ENCODE results near the gene PGLYRP3.

PGLYRP3 gene

GRCh38 chr1:153345187-153346076, 32.7 kb upstream of the PGLYRP3 start:
- no peaks in the 10 kb centered on the region for H3K9me3 Mint-ChIP-seq
- H3K27ac Mint-ChIP-seq (ENCODE audit: low read depth): no peak overlapping the region
- no peaks in the 10 kb centered on the region for H3K36me3 Mint-ChIP-seq (ENCODE audit: insufficient read depth)
- H3K4me1 Mint-ChIP-seq: peaks cover 22% of the 10 kb centered on the region
- DNase-seq (ENCODE audit: low spot score in 2 of 2): peak in 1 of 2 donors; percentile 8
- ATAC-seq (replicated peaks; ENCODE audit: extremely low read depth, poor library complexity, severe bottlenecking): no peak
- H3K4me3 Mint-ChIP-seq: peak overlapping the region; percentile 29
- H3K27me3 Mint-ChIP-seq: peaks cover 99% of the 10 kb centered on the region

GRCh38 chr1:153344718-153345025, 31.9 kb upstream of the PGLYRP3 start:
- Mint-ChIP-seq H3K27ac (ENCODE audit: low read depth) (no peak overlapping the region), H3K9me3 (no peaks in the 10 kb centered on the region), H3K36me3 (ENCODE audit: insufficient read depth) (no peaks in the 10 kb centered on the region), H3K4me1 (peaks cover 25% of the 10 kb centered on the region), H3K27me3 (peaks cover 91% of the 10 kb centered on the region), H3K4me3 (no peak overlapping the region)
- ATAC-seq (replicated peaks; ENCODE audit: extremely low read depth, poor library complexity, severe bottlenecking) (no peak), DNase-seq (ENCODE audit: low spot score in 2 of 2) (peak in 1 of 2 donors; percentile 4)

- Mint-ChIP-seq H3K36me3 (ENCODE audit: insufficient read depth) (no peaks in the 10 kb centered on the region), H3K4me3 (no peak overlapping the region), H3K27me3 (peaks cover 86% of the 10 kb centered on the region), H3K9me3 (no peaks in the 10 kb centered on the region), H3K27ac (ENCODE audit: low read depth) (no peak overlapping the region), H3K4me1 (peaks cover 26% of the 10 kb centered on the region)
- ATAC-seq (replicated peaks; ENCODE audit: extremely low read depth, poor library complexity, severe bottlenecking): no peak
- DNase-seq (ENCODE audit: low spot score in 2 of 2): no peak
These were observed 31.3 kb upstream of the PGLYRP3 start for GRCh38 chr1:153343811-153344717.

GRCh38 chr1:153343040-153343681, 30.4 kb upstream of the PGLYRP3 start:
- Mint-ChIP-seq H3K27me3 (peaks cover 86% of the 10 kb centered on the region), H3K9me3 (no peaks in the 10 kb centered on the region), H3K4me1 (peaks cover 26% of the 10 kb centered on the region), H3K4me3 (no peak overlapping the region), H3K36me3 (ENCODE audit: insufficient read depth) (no peaks in the 10 kb centered on the region), H3K27ac (ENCODE audit: low read depth) (no peak overlapping the region)
- no peak for DNase-seq (ENCODE audit: low spot score in 2 of 2)
- no peak for ATAC-seq (replicated peaks; ENCODE audit: extremely low read depth, poor library complexity, severe bottlenecking)

- Mint-ChIP-seq H3K4me1 (peaks cover 26% of the 10 kb centered on the region), H3K27me3 (peaks cover 86% of the 10 kb centered on the region)
- no peak for DNase-seq (ENCODE audit: low spot score in 2 of 2)
These were observed 29.4 kb upstream of the PGLYRP3 start for GRCh38 chr1:153342178-153342577.

GRCh38 chr1:153341431-153341934, 28.7 kb upstream of the PGLYRP3 start:
- no peak for ATAC-seq (replicated peaks; ENCODE audit: extremely low read depth, poor library complexity, severe bottlenecking)
- DNase-seq (ENCODE audit: low spot score in 2 of 2): peak in 1 of 2 donors; percentile 5
- Mint-ChIP-seq H3K4me3 (no peak overlapping the region), H3K27ac (ENCODE audit: low read depth) (no peak overlapping the region), H3K9me3 (no peaks in the 10 kb centered on the region), H3K36me3 (ENCODE audit: insufficient read depth) (no peaks in the 10 kb centered on the region), H3K27me3 (peaks cover 80% of the 10 kb centered on the region), H3K4me1 (peaks cover 23% of the 10 kb centered on the region)

More at GRCh38 chr1:153342178-153342577, 29.4 kb upstream of the PGLYRP3 start:
- ATAC-seq (replicated peaks; ENCODE audit: extremely low read depth, poor library complexity, severe bottlenecking): no peak
- no peaks in the 10 kb centered on the region for H3K36me3 Mint-ChIP-seq (ENCODE audit: insufficient read depth)
- H3K4me3 Mint-ChIP-seq: no peak overlapping the region
- no peaks in the 10 kb centered on the region for H3K9me3 Mint-ChIP-seq
- no peak overlapping the region for H3K27ac Mint-ChIP-seq (ENCODE audit: low read depth)

- no peaks in the 10 kb centered on the region for H3K9me3 Mint-ChIP-seq
- DNase-seq (ENCODE audit: low spot score in 2 of 2): peak in 1 of 2 donors; percentile 8
- no peak overlapping the region for H3K27ac Mint-ChIP-seq (ENCODE audit: low read depth)
- no peak for ATAC-seq (replicated peaks; ENCODE audit: extremely low read depth, poor library complexity, severe bottlenecking)
- H3K4me3 Mint-ChIP-seq: no peak overlapping the region
- peaks cover 12% of the 10 kb centered on the region for H3K4me1 Mint-ChIP-seq
- peaks cover 68% of the 10 kb centered on the region for H3K27me3 Mint-ChIP-seq
- no peaks in the 10 kb centered on the region for H3K36me3 Mint-ChIP-seq (ENCODE audit: insufficient read depth)
These were observed 27.6 kb upstream of the PGLYRP3 start for GRCh38 chr1:153340356-153340755.

GRCh38 chr1:153339802-153340201, 27.1 kb upstream of the PGLYRP3 start:
- Mint-ChIP-seq H3K4me3 (no peak overlapping the region), H3K9me3 (no peaks in the 10 kb centered on the region), H3K27me3 (peaks cover 63% of the 10 kb centered on the region), H3K27ac (ENCODE audit: low read depth) (no peak overlapping the region), H3K4me1 (peaks cover 10% of the 10 kb centered on the region), H3K36me3 (ENCODE audit: insufficient read depth) (no peaks in the 10 kb centered on the region)
- DNase-seq (ENCODE audit: low spot score in 2 of 2) (peak in 1 of 2 donors; percentile 7), ATAC-seq (replicated peaks; ENCODE audit: extremely low read depth, poor library complexity, severe bottlenecking) (no peak)

GRCh38 chr1:153337980-153338853, 25.5 kb upstream of the PGLYRP3 start:
- Mint-ChIP-seq H3K36me3 (ENCODE audit: insufficient read depth) (no peaks in the 10 kb centered on the region), H3K27ac (ENCODE audit: low read depth) (no peak overlapping the region), H3K27me3 (peaks cover 54% of the 10 kb centered on the region), H3K4me3 (no peak overlapping the region), H3K4me1 (peaks cover 4% of the 10 kb centered on the region), H3K9me3 (no peaks in the 10 kb centered on the region)
- no peak for ATAC-seq (replicated peaks; ENCODE audit: extremely low read depth, poor library complexity, severe bottlenecking)
- DNase-seq (ENCODE audit: low spot score in 2 of 2): no peak

- Mint-ChIP-seq H3K27me3 (peaks cover 47% of the 10 kb centered on the region), H3K36me3 (ENCODE audit: insufficient read depth) (no peaks in the 10 kb centered on the region), H3K4me3 (no peak overlapping the region), H3K4me1 (peaks cover 4% of the 10 kb centered on the region), H3K27ac (ENCODE audit: low read depth) (no peak overlapping the region), H3K9me3 (no peaks in the 10 kb centered on the region)
- DNase-seq (ENCODE audit: low spot score in 2 of 2) (no peak), ATAC-seq (replicated peaks; ENCODE audit: extremely low read depth, poor library complexity, severe bottlenecking) (no peak)
These were observed 23.9 kb upstream of the PGLYRP3 start for GRCh38 chr1:153336650-153337049.

GRCh38 chr1:153333902-153334301, 21.1 kb upstream of the PGLYRP3 start:
- ATAC-seq (replicated peaks; ENCODE audit: extremely low read depth, poor library complexity, severe bottlenecking) (no peak), DNase-seq (ENCODE audit: low spot score in 2 of 2) (no peak)
- peaks cover 6% of the 10 kb centered on the region for H3K9me3 Mint-ChIP-seq
- no peaks in the 10 kb centered on the region for H3K4me1 Mint-ChIP-seq
- H3K27me3 Mint-ChIP-seq: peaks cover 52% of the 10 kb centered on the region
- no peak overlapping the region for H3K4me3 Mint-ChIP-seq
- no peak overlapping the region for H3K27ac Mint-ChIP-seq (ENCODE audit: low read depth)
- H3K36me3 Mint-ChIP-seq (ENCODE audit: insufficient read depth): no peaks in the 10 kb centered on the region

Measured in central memory CD8-positive, alpha-beta T cell (primary cell).